MM.1S (cell line): Measurements from ENCODE around the gene ARSK.

Experiments used
- DNase-seq: peaks from one replicate; pipeline ENCODE4 v3.0.0-alpha.2; 2015
- H2AFZ ChIP-seq: fragments of 300-600 bp; sonication (generic); 2 replicates; pipeline ENCODE4 v1.6.0; 2016; ENCODE audit warnings: antibody characterized with exemption, low read length
- H3F3A ChIP-seq: fragments of 300-600 bp; sonication (generic); 2 replicates; pipeline ENCODE4 v1.6.1; 2016; ENCODE audit warnings: mild to moderate bottlenecking, antibody characterized with exemption, low read length, moderate library complexity, mixed read lengths; ENCODE audit not compliant: insufficient read depth
- H3K27ac ChIP-seq: fragments of 300-600 bp; sonication (generic); 2 replicates; pipeline ENCODE4 v1.5.1; 2016; ENCODE audit warnings: mild to moderate bottlenecking, low read length
- H3K27me3 ChIP-seq: fragments of 300-600 bp; sonication (generic); replicated peaks from 2 replicates; pipeline ENCODE4 v1.6.0; 2016; ENCODE audit warnings: low read length; ENCODE audit not compliant: insufficient read depth
- H3K36me3 ChIP-seq: fragments of 300-600 bp; sonication (generic); replicated peaks from 2 replicates; pipeline ENCODE4 v1.6.1; 2016; ENCODE audit warnings: mild to moderate bottlenecking, low read length, mixed read lengths; ENCODE audit not compliant: insufficient read depth
- H3K4me1 ChIP-seq: fragments of 300-600 bp; sonication (generic); 2 replicates; pipeline ENCODE4 v1.6.1; 2016; ENCODE audit warnings: low read length, mixed read lengths
- H3K4me2 ChIP-seq: fragments of 300-600 bp; sonication (generic); 2 replicates; pipeline ENCODE4 v1.6.0; 2016; ENCODE audit warnings: low read depth, low read length
- H3K4me3 ChIP-seq: fragments of 300-600 bp; sonication (generic); 2 replicates; pipeline ENCODE4 v1.5.1; 2016; ENCODE audit warnings: low read length, mixed read lengths
- H3K79me2 ChIP-seq: fragments of 300-600 bp; sonication (generic); 2 replicates; pipeline ENCODE4 v1.6.1; 2016; ENCODE audit warnings: mixed run types, low read length, mixed read lengths
- H3K9ac ChIP-seq: fragments of 300-600 bp; sonication (generic); 2 replicates; pipeline ENCODE4 v1.6.1; 2016; ENCODE audit warnings: low read length, mixed read lengths
- H3K9me2 ChIP-seq: fragments of 300-600 bp; sonication (generic); replicated peaks from 2 replicates; pipeline ENCODE4 v1.6.1; 2016; ENCODE audit warnings: mild to moderate bottlenecking, low read length, mixed read lengths; ENCODE audit not compliant: insufficient read depth
- H3K9me3 ChIP-seq: fragments of 300-600 bp; sonication (generic); replicated peaks from 2 replicates; pipeline ENCODE4 v1.6.1; 2016; ENCODE audit warnings: mild to moderate bottlenecking, low read length, mixed read lengths; ENCODE audit not compliant: insufficient read depth
- H4K20me1 ChIP-seq: fragments of 300-600 bp; sonication (generic); 2 replicates; pipeline ENCODE4 v1.6.1; 2016; ENCODE audit warnings: mild to moderate bottlenecking, low read length, moderate library complexity, mixed read lengths; ENCODE audit not compliant: insufficient read depth
- EZH2 ChIP-seq: fragments of 300-600 bp; sonication (generic); optimal IDR thresholded peaks from 2 replicates; pipeline ENCODE3; 2017; ENCODE audit warnings: low read depth, mild to moderate bottlenecking, antibody characterized with exemption, low read length, mixed read lengths
- EZH2phosphoT487 ChIP-seq: fragments of 300-600 bp; sonication (generic); IDR thresholded peaks from 2 replicates; pipeline ENCODE4 v1.6.1; 2018; ENCODE audit warnings: antibody characterized with exemption, low read length
- TF ChIP-seq, protein P1 (sequence below): fragments of 300-600 bp; sonication (generic); IDR thresholded peaks from 2 replicates; pipeline ENCODE4 v1.5.1; 2016; ENCODE audit warnings: antibody characterized with exemption, low read length, mixed read lengths

The ARSK gene

DNA sequence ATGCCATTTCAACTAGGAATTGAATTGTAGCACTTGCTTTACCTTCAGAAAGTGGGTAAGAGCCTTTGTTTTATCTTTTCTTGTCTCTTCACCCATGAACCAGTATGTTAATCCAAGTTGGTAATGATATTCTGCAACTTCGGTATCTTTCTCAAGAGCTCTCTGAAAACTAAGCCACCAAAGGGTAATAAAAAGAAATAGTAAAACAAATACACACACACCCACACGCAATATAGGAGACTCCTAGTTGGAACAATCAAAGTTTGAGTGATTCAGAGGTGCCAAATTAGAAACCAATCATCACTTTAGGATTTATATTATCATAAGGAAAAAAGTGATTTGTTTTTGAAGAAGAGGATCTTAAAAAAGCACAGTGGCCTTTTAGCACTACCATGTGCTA lies 30.5 kb upstream of the ARSK start:
- Histone ChIP-seq H3K4me2 (no peak overlapping the region), H3K27me3 (no peaks in the 10 kb centered on the region), H3K9ac (no peak overlapping the region), H3K9me2 (no peaks in the 10 kb centered on the region), H3K79me2 (no peaks in the 10 kb centered on the region), H3K27ac (no peak overlapping the region), H3F3A (no peaks in the 10 kb centered on the region), H3K4me1 (no peaks in the 10 kb centered on the region), H4K20me1 (no peaks in the 10 kb centered on the region), H3K9me3 (no peaks in the 10 kb centered on the region), H3K4me3 (no peak overlapping the region), H3K36me3 (peaks cover 7% of the 10 kb centered on the region; the same call in 1 of the 2 replicates), H2AFZ (no peak overlapping the region)
- no peak for DNase-seq
- TF ChIP-seq EZH2: no peak

DNA sequence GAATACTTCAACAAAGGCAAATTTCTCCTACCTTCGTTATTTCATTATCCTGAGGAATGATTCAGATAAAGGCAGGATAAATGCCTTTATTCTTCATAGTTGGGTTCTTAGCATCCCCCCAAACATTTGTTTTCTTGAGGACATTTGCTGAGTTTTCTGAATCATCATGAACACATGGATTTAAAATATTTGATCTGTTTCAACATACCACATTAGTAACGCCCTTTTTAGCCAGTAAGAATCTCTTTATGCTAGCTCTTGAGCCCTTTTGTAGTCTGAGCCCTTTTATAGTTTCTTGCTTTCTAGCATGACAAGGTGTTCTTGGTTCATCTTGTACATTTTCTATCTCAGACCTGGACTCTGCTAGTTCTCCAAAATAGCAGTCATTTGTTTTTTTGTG lies 28.0 kb upstream of the ARSK start:
- no peaks in the 10 kb centered on the region for H3K27me3 ChIP-seq
- no peak overlapping the region for H3K4me3 ChIP-seq
- peaks cover 7% of the 10 kb centered on the region; the same call in 1 of the 2 replicates for H3K36me3 ChIP-seq
- H4K20me1 ChIP-seq: no peaks in the 10 kb centered on the region
- H3K9ac ChIP-seq: no peak overlapping the region
- no peaks in the 10 kb centered on the region for H3K9me2 ChIP-seq
- no peak overlapping the region for H2AFZ ChIP-seq
- H3F3A ChIP-seq: no peaks in the 10 kb centered on the region
- no peak overlapping the region for H3K4me2 ChIP-seq
- no peaks in the 10 kb centered on the region for H3K4me1 ChIP-seq
- no peak overlapping the region for H3K27ac ChIP-seq
- no peak for DNase-seq
- no peaks in the 10 kb centered on the region for H3K79me2 ChIP-seq
- no peaks in the 10 kb centered on the region for H3K9me3 ChIP-seq
- TF ChIP-seq EZH2 (no peak), EZH2phosphoT487 (no peak)
- TF ChIP-seq, protein P1, sequence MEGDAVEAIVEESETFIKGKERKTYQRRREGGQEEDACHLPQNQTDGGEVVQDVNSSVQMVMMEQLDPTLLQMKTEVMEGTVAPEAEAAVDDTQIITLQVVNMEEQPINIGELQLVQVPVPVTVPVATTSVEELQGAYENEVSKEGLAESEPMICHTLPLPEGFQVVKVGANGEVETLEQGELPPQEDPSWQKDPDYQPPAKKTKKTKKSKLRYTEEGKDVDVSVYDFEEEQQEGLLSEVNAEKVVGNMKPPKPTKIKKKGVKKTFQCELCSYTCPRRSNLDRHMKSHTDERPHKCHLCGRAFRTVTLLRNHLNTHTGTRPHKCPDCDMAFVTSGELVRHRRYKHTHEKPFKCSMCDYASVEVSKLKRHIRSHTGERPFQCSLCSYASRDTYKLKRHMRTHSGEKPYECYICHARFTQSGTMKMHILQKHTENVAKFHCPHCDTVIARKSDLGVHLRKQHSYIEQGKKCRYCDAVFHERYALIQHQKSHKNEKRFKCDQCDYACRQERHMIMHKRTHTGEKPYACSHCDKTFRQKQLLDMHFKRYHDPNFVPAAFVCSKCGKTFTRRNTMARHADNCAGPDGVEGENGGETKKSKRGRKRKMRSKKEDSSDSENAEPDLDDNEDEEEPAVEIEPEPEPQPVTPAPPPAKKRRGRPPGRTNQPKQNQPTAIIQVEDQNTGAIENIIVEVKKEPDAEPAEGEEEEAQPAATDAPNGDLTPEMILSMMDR: no peak

DNA sequence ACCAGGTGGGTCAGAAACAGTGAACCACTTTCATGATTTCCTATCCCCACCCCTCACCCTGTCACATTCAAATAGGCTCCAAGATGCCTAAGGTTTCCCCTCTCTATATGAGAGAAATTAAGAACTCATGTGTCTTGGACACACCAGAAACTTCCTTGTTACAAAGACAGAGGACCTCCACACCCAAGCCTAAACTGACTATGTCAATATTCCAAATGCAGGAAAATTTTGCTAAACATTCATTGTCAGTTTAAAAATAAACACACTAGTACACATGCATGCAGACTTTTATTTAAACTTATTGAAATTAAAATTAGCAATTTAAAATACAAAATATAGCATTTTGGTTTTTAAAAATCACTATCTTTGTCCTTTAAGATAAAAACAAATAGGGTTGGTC lies 26.3 kb upstream of the ARSK start:
- Histone ChIP-seq H3K79me2 (no peaks in the 10 kb centered on the region), H3K4me2 (no peak overlapping the region), H3K27ac (no peak overlapping the region), H3K9me2 (no peaks in the 10 kb centered on the region), H3K27me3 (no peaks in the 10 kb centered on the region), H3K9me3 (no peaks in the 10 kb centered on the region), H3K36me3 (no peaks in the 10 kb centered on the region; the same call in 1 of the 2 replicates), H2AFZ (no peak overlapping the region), H3K9ac (no peak overlapping the region), H4K20me1 (no peaks in the 10 kb centered on the region), H3F3A (no peaks in the 10 kb centered on the region), H3K4me3 (no peak overlapping the region), H3K4me1 (no peaks in the 10 kb centered on the region)
- DNase-seq: no peak
- TF ChIP-seq, protein P1: no peak
- TF ChIP-seq EZH2: no peak
- TF ChIP-seq EZH2phosphoT487: no peak

DNA sequence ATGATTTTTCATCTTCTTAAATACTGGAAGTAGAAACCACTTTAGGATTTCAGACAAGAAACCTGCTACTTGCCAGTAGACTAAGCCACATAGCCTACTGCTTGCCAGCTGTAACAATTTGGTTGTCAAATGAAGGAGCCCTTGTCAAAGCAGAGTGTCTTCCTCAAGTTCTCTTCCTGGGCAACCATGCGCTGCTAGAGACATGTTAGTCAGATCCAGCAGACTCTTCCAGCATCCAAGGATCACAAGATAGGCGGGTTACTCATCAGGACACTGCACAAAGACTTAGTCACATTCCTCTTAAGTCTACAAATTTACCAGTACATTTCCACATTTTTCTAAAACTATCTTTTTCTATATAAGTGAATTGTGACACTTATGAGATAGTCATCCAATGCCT lies 24.5 kb upstream of the ARSK start:
- no peak for TF ChIP-seq EZH2
- TF ChIP-seq, protein P1: no peak
- TF ChIP-seq EZH2phosphoT487: no peak
- Histone ChIP-seq H3K4me1 (no peaks in the 10 kb centered on the region), H4K20me1 (no peaks in the 10 kb centered on the region), H3K4me2 (no peak overlapping the region), H3K36me3 (no peaks in the 10 kb centered on the region; the same call in 1 of the 2 replicates), H3K27me3 (no peaks in the 10 kb centered on the region), H3K9me3 (no peaks in the 10 kb centered on the region), H3K27ac (no peak overlapping the region), H3K4me3 (no peak overlapping the region), H3K9me2 (no peaks in the 10 kb centered on the region), H3K79me2 (no peaks in the 10 kb centered on the region), H3F3A (no peaks in the 10 kb centered on the region), H3K9ac (no peak overlapping the region), H2AFZ (no peak overlapping the region)
- DNase-seq: no peak
